ENCODE data around the gene SPATA20. TPM values are rescaled to one million over a fixed set of nuclear protein-coding genes. Genes with fewer than 3 reads are reported as not detected.

Gene SPATA20
- total RNA-seq, 2 experiments from 2014 or later = 29.9 to 35.2 TPM

- Mint-ChIP-seq H3K27me3 (peaks cover 28% of the 10 kb centered on the region), H3K36me3 (no peaks in the 10 kb centered on the region), H3K27ac (peak overlapping the region; percentile 13), H3K9me3 (ENCODE audit: low read depth) (no peaks in the 10 kb centered on the region), H3K4me1 (no peaks in the 10 kb centered on the region), H3K4me3 (no peak overlapping the region)
- CTCF ChIA-PET = interaction anchor here (1.2 kb wide), 1 partner anchor 55 kb away, joined by 4 read pairs; no protein-coding TSS in a partner anchor
- no peak for DNase-seq
- no peak for ATAC-seq
Measured at GRCh38 chr17:50570528-50570927, 23.6 kb downstream of the SPATA20 start.

- CTCF ChIA-PET = interaction anchor here (1.1 to 1.2 kb wide), 2 partner anchors 54 to 59 kb away, joined by 4 read pairs; no protein-coding TSS in a partner anchor
- Mint-ChIP-seq H3K4me3 (no peak overlapping the region), H3K27ac (no peak overlapping the region), H3K4me1 (no peaks in the 10 kb centered on the region), H3K9me3 (ENCODE audit: low read depth) (no peaks in the 10 kb centered on the region), H3K27me3 (peaks cover 18% of the 10 kb centered on the region), H3K36me3 (no peaks in the 10 kb centered on the region)
- ATAC-seq (no peak), DNase-seq (no peak)
Measured at GRCh38 chr17:50571681-50572080, 24.7 kb downstream of the SPATA20 start.

- peaks cover 12% of the 10 kb centered on the region for H3K27me3 Mint-ChIP-seq
- H3K27ac Mint-ChIP-seq = no peak overlapping the region
- H3K4me3 Mint-ChIP-seq = no peak overlapping the region
- H3K4me1 Mint-ChIP-seq = no peaks in the 10 kb centered on the region
- no peaks in the 10 kb centered on the region for H3K36me3 Mint-ChIP-seq
- ATAC-seq = no peak
- no peaks in the 10 kb centered on the region for H3K9me3 Mint-ChIP-seq (ENCODE audit: low read depth)
- CTCF ChIA-PET = no interaction called here
- DNase-seq = no peak
Measured at GRCh38 chr17:50572541-50572940, 25.6 kb downstream of the SPATA20 start.

GRCh38 chr17:50573866-50574611 is 27.1 kb downstream of the SPATA20 start:
- Mint-ChIP-seq H3K9me3 (ENCODE audit: low read depth) (no peaks in the 10 kb centered on the region), H3K27me3 (peaks cover 8% of the 10 kb centered on the region), H3K4me1 (no peaks in the 10 kb centered on the region), H3K4me3 (no peak overlapping the region), H3K27ac (no peak overlapping the region), H3K36me3 (no peaks in the 10 kb centered on the region)
- ATAC-seq (no peak), DNase-seq (no peak)
- CTCF ChIA-PET = no interaction called here

- Mint-ChIP-seq H3K9me3 (ENCODE audit: low read depth) (no peaks in the 10 kb centered on the region), H3K27me3 (peaks cover 8% of the 10 kb centered on the region), H3K36me3 (no peaks in the 10 kb centered on the region), H3K27ac (no peak overlapping the region), H3K4me3 (no peak overlapping the region), H3K4me1 (no peaks in the 10 kb centered on the region)
- CTCF ChIA-PET = interaction anchor here (0.9 to 1.3 kb wide), 2 partner anchors 25 to 91 kb away, joined by 3 read pairs; no protein-coding TSS in a partner anchor
- no peak for ATAC-seq
- DNase-seq = no peak
Measured at GRCh38 chr17:50575581-50576210, 28.7 kb downstream of the SPATA20 start.

- H3K4me1 Mint-ChIP-seq = no peaks in the 10 kb centered on the region
- ATAC-seq (no peak), DNase-seq (no peak)
- no peak overlapping the region for H3K27ac Mint-ChIP-seq
- no peak overlapping the region for H3K4me3 Mint-ChIP-seq
- H3K36me3 Mint-ChIP-seq = no peaks in the 10 kb centered on the region
- H3K27me3 Mint-ChIP-seq = peaks cover 8% of the 10 kb centered on the region
- CTCF ChIA-PET = interaction anchor here (1.3 kb wide), 1 partner anchor 93 kb away, joined by 3 read pairs; no protein-coding TSS in a partner anchor
- H3K9me3 Mint-ChIP-seq (ENCODE audit: low read depth) = no peaks in the 10 kb centered on the region
Measured at GRCh38 chr17:50576864-50577263, 29.9 kb downstream of the SPATA20 start.

- Mint-ChIP-seq H3K27ac (no peak overlapping the region), H3K36me3 (no peaks in the 10 kb centered on the region), H3K4me3 (no peak overlapping the region), H3K9me3 (ENCODE audit: low read depth) (no peaks in the 10 kb centered on the region), H3K27me3 (peaks cover 9% of the 10 kb centered on the region), H3K4me1 (no peaks in the 10 kb centered on the region)
- CTCF ChIA-PET = interaction anchor here (1.3 kb wide), 1 partner anchor 93 kb away, joined by 3 read pairs; no protein-coding TSS in a partner anchor
- DNase-seq (no peak), ATAC-seq (no peak)
Measured at GRCh38 chr17:50577451-50577954, 30.5 kb downstream of the SPATA20 start.

- ATAC-seq (no peak), DNase-seq (no peak)
- no peak overlapping the region for H3K27ac Mint-ChIP-seq
- no peak overlapping the region for H3K4me3 Mint-ChIP-seq
- peaks cover 9% of the 10 kb centered on the region for H3K27me3 Mint-ChIP-seq
- no peaks in the 10 kb centered on the region for H3K9me3 Mint-ChIP-seq (ENCODE audit: low read depth)
- no peaks in the 10 kb centered on the region for H3K4me1 Mint-ChIP-seq
- no peaks in the 10 kb centered on the region for H3K36me3 Mint-ChIP-seq
- CTCF ChIA-PET = no interaction called here
Measured at GRCh38 chr17:50578173-50578572, 31.2 kb downstream of the SPATA20 start.

- H3K4me1 Mint-ChIP-seq = no peaks in the 10 kb centered on the region
- DNase-seq (no peak), ATAC-seq (no peak)
- no peaks in the 10 kb centered on the region for H3K36me3 Mint-ChIP-seq
- CTCF ChIA-PET = no interaction called here
- H3K27ac Mint-ChIP-seq = no peak overlapping the region
- no peak overlapping the region for H3K4me3 Mint-ChIP-seq
- no peaks in the 10 kb centered on the region for H3K9me3 Mint-ChIP-seq (ENCODE audit: low read depth)
- H3K27me3 Mint-ChIP-seq = peaks cover 13% of the 10 kb centered on the region
Measured at GRCh38 chr17:50579399-50579798, 32.4 kb downstream of the SPATA20 start.

- DNase-seq (no peak), ATAC-seq (no peak)
- H3K4me1 Mint-ChIP-seq = no peaks in the 10 kb centered on the region
- no peak overlapping the region for H3K27ac Mint-ChIP-seq
- no peak overlapping the region for H3K4me3 Mint-ChIP-seq
- peaks cover 13% of the 10 kb centered on the region for H3K27me3 Mint-ChIP-seq
- no peaks in the 10 kb centered on the region for H3K36me3 Mint-ChIP-seq
- no peaks in the 10 kb centered on the region for H3K9me3 Mint-ChIP-seq (ENCODE audit: low read depth)
- CTCF ChIA-PET = no interaction called here
Measured at GRCh38 chr17:50580646-50581045, 33.7 kb downstream of the SPATA20 start.

GRCh38 chr17:50581316-50581715 is 34.3 kb downstream of the SPATA20 start:
- no peak for DNase-seq
- no peaks in the 10 kb centered on the region for H3K4me1 Mint-ChIP-seq
- H3K27me3 Mint-ChIP-seq = peaks cover 13% of the 10 kb centered on the region
- no peaks in the 10 kb centered on the region for H3K36me3 Mint-ChIP-seq
- no peak overlapping the region for H3K4me3 Mint-ChIP-seq
- ATAC-seq = no peak
- no peak overlapping the region for H3K27ac Mint-ChIP-seq
- no peaks in the 10 kb centered on the region for H3K9me3 Mint-ChIP-seq (ENCODE audit: low read depth)
- CTCF ChIA-PET = interaction anchor here (0.9 kb wide), 1 partner anchor 202 kb away, joined by 3 read pairs; no protein-coding TSS in a partner anchor

- CTCF ChIA-PET = no interaction called here
- no peaks in the 10 kb centered on the region for H3K9me3 Mint-ChIP-seq (ENCODE audit: low read depth)
- DNase-seq = no peak
- H3K27me3 Mint-ChIP-seq = peaks cover 13% of the 10 kb centered on the region
- ATAC-seq = no peak
- H3K4me1 Mint-ChIP-seq = no peaks in the 10 kb centered on the region
- H3K36me3 Mint-ChIP-seq = no peaks in the 10 kb centered on the region
- H3K27ac Mint-ChIP-seq = no peak overlapping the region
- no peak overlapping the region for H3K4me3 Mint-ChIP-seq
Measured at GRCh38 chr17:50582741-50583140, 35.8 kb downstream of the SPATA20 start.

GRCh38 chr17:50583641-50584040 is 36.7 kb downstream of the SPATA20 start:
- no peak overlapping the region for H3K27ac Mint-ChIP-seq
- no peak for DNase-seq
- CTCF ChIA-PET = no interaction called here

GRCh38 chr17:50584116-50584515 is 37.1 kb downstream of the SPATA20 start:
- Mint-ChIP-seq H3K27me3 (peaks cover 8% of the 10 kb centered on the region), H3K4me1 (no peaks in the 10 kb centered on the region), H3K27ac (no peak overlapping the region), H3K9me3 (ENCODE audit: low read depth) (no peaks in the 10 kb centered on the region), H3K4me3 (no peak overlapping the region), H3K36me3 (no peaks in the 10 kb centered on the region)
- ATAC-seq = no peak
- no peak for DNase-seq
- CTCF ChIA-PET = no interaction called here

More at GRCh38 chr17:50583641-50584040, 36.7 kb downstream of the SPATA20 start:
- H3K27me3 Mint-ChIP-seq = peaks cover 12% of the 10 kb centered on the region
- no peaks in the 10 kb centered on the region for H3K9me3 Mint-ChIP-seq (ENCODE audit: low read depth)
- no peaks in the 10 kb centered on the region for H3K4me1 Mint-ChIP-seq
- ATAC-seq = no peak
- H3K4me3 Mint-ChIP-seq = no peak overlapping the region
- H3K36me3 Mint-ChIP-seq = no peaks in the 10 kb centered on the region

All from activated CD8-positive, alpha-beta memory T cell treated with anti-CD3 and anti-CD28 coated beads, Interleukin-2, amount 10 ng/mL, durations not matched to agents 7 days and 5 days (primary cell).